Uterus (tissue), 4 donors: ENCODE results near the gene CCDC107. TPM values are rescaled to one million over a fixed set of nuclear protein-coding genes. Genes with fewer than 3 reads are reported as not detected.

Experiments used
- DNase-seq, 2 donors: peaks; one replicate each; pipeline ENCODE4 v3.0.0-alpha.2; 2019 to 2020
- H3K27ac ChIP-seq, 2 donors: fragments of 200-600 bp; sonication (generic); 1 replicate in 1 of 2; 2 replicates in 1 of 2; pipeline ENCODE4 v1.5.1; 2016 to 2018
- H3K27me3 ChIP-seq, 2 donors: fragments of 200-600 bp; sonication (generic); one replicate each; pipeline ENCODE4 v1.5.1; 2018 to 2019; ENCODE audit warnings: control low read depth in 1 of 2
- H3K36me3 ChIP-seq, 2 donors: fragments of 200-600 bp; sonication (generic); one replicate each; pipeline ENCODE4 v1.5.1; 2019; ENCODE audit warnings: control low read depth in 1 of 2
- H3K4me1 ChIP-seq, 2 donors: fragments of 200-600 bp; sonication (generic); one replicate each; pipeline ENCODE4 v1.5.1; 2018 to 2019; ENCODE audit warnings: control low read depth in 1 of 2
- H3K4me3 ChIP-seq, 2 donors: fragments of 200-600 bp; sonication (generic); 1 replicate in 1 of 2; 2 replicates in 1 of 2; pipeline ENCODE4 v1.5.1; 2018 to 2019; ENCODE audit warnings: mild to moderate bottlenecking in 1 of 2
- H3K9me3 ChIP-seq, 2 donors: fragments of 200-600 bp; sonication (generic); one replicate each; pipeline ENCODE4 v1.5.1; 2019; ENCODE audit warnings: control low read depth in 1 of 2
- POLR2A ChIP-seq, 2 donors: fragments of 450-650 bp; IDR thresholded peaks; one replicate each; pipeline ENCODE4 v1.6.1; 2016; ENCODE audit warnings: antibody characterized with exemption in 2 of 2, mild to moderate bottlenecking in 1 of 2, moderate library complexity in 1 of 2
- intact Hi-C: fragments of 100-400 bp; cut with DNase I; formaldehyde crosslinking; loops from one replicate; pipeline ENCODE4 v1.15.1; 2023; ENCODE audit warnings: low total_unique reads
- microRNA-seq: library from miRNA; unstranded; fragments of <30 nt; microRNA quantifications from one replicate; pipeline ENCODE4, GENCODE V29; 2016; ENCODE audit warnings: borderline microRNAs expressed, borderline replicate concordance
- small RNA-seq: library from RNA; depleted of rRNA; stranded (forward); fragments of <200 nt; gene quantifications from one replicate; pipeline ENCODE3, GENCODE V24; 2016
- total RNA-seq, 4 donors: library from RNA; depleted of rRNA in 3 of 4; stranded (reverse); fragments of >200 nt in 3 of 4; gene quantifications; one replicate each; pipeline versions ENCODE4 v1.1.0 to v1.2.4, GENCODE V29; 2014 to 2023
- TF ChIP-seq, protein P1 (sequence below), 4 experiments: fragments of 200-600 bp in 2 of 4; fragments of 450-650 bp in 2 of 4; sonication (generic) in 2 of 4; IDR thresholded peaks; one replicate each; pipeline ENCODE4 v1.5.1; 2016 to 2019; ENCODE audit warnings: antibody characterized with exemption in 4 of 4, mild to moderate bottlenecking in 2 of 4, moderate library complexity in 1 of 4
- donor health status: DM: yes; HTN: yes; CAD: no.

CCDC107 gene
- total RNA-seq, 4 donors from 2014 or later = 9.0 to 120 (median 32.1) TPM

DNA sequence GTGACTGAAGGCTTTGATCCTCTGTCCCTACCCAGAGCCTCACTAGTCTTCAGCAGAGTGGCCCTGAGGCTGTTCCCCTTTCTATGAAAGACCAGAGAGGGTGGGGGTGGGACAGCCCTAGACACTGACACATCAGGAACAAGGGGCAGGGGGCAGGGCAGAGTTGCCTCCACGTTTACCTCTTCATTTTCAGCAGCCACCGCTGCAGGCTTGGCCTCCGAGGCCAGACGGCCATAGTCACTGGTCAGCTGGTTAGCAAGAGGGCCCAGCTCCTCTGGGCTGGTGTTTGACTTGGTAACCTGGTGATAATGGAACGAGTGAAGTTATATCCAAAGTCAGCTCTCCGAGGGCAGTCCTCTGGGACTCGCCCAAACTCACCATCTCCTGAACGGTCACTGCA, 47.3 kb downstream of the CCDC107 start:
- TF ChIP-seq POLR2A (IDR thresholded peaks at IDR 0.05) = no peak
- TF ChIP-seq, protein P1, sequence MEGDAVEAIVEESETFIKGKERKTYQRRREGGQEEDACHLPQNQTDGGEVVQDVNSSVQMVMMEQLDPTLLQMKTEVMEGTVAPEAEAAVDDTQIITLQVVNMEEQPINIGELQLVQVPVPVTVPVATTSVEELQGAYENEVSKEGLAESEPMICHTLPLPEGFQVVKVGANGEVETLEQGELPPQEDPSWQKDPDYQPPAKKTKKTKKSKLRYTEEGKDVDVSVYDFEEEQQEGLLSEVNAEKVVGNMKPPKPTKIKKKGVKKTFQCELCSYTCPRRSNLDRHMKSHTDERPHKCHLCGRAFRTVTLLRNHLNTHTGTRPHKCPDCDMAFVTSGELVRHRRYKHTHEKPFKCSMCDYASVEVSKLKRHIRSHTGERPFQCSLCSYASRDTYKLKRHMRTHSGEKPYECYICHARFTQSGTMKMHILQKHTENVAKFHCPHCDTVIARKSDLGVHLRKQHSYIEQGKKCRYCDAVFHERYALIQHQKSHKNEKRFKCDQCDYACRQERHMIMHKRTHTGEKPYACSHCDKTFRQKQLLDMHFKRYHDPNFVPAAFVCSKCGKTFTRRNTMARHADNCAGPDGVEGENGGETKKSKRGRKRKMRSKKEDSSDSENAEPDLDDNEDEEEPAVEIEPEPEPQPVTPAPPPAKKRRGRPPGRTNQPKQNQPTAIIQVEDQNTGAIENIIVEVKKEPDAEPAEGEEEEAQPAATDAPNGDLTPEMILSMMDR (IDR thresholded peaks at IDR 0.05) = no peak
- no peaks in the 10 kb centered on the region for H3K36me3 ChIP-seq
- intact Hi-C loops = no loop called here
- H3K4me3 ChIP-seq = no peak overlapping the region
- H3K27me3 ChIP-seq = no peaks in the 10 kb centered on the region
- DNase-seq = no peak
- no peaks in the 10 kb centered on the region for H3K9me3 ChIP-seq
- no peak overlapping the region for H3K27ac ChIP-seq
- no peaks in the 10 kb centered on the region for H3K4me1 ChIP-seq

DNA sequence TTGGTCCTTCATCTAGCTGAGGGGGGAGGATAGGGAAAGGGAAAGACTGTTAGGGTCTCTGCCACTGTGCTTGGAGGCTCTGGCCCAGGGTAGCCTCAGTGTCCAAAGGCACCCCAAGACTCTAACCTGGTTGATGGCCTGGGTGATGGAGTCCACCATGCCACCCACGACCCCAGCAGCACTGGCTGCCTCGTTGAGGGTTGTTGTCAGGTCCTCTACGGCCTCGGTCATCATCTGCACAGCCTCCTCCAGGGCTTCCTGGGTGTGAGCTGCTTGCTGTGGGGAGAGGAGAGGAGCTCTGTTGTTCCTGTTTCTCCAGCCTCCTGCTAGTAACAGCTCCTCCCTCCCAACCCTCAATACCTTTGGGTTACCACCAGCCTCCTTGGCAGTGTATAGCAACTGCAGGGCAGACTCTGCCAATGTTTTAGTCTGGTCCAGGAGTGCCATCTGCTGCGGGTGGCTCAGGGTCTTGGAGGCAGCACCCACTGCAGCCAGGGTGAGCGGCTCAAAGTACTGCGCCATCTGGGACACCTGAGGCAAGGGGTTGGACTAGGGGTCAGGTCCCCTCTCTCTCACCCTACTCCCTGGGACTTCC, 47.8 kb downstream of the CCDC107 start:
- no peak for DNase-seq
- no peaks in the 10 kb centered on the region for H3K27me3 ChIP-seq
- H3K9me3 ChIP-seq = no peaks in the 10 kb centered on the region
- no peaks in the 10 kb centered on the region for H3K4me1 ChIP-seq
- intact Hi-C loops = no loop called here
- TF ChIP-seq, protein P1 (IDR thresholded peaks at IDR 0.05) = no peak
- TF ChIP-seq POLR2A (IDR thresholded peaks at IDR 0.05) = no peak
- no peak overlapping the region for H3K4me3 ChIP-seq
- H3K27ac ChIP-seq = no peak overlapping the region
- H3K36me3 ChIP-seq = no peaks in the 10 kb centered on the region

DNA sequence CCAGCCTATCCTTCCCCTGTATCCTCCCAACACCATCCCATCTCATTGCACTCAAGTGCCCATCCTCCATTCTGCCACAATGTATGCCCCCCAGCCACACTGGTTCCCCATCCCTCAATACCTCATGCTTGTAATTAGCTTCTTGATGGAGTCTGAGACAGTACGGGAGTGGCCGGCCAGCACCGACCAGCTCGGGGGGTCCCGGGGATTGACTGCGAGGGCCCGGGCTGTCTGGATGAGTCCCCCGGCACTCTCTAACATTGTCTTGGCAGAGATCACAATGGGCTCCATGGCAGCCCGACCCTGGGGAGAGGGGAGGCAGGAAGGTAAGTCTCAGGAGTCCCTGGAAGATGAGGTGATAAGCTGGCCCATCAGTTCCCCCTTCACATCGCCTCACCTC, 48.9 kb downstream of the CCDC107 start:
- no peak overlapping the region for H3K27ac ChIP-seq
- DNase-seq = no peak

DNA sequence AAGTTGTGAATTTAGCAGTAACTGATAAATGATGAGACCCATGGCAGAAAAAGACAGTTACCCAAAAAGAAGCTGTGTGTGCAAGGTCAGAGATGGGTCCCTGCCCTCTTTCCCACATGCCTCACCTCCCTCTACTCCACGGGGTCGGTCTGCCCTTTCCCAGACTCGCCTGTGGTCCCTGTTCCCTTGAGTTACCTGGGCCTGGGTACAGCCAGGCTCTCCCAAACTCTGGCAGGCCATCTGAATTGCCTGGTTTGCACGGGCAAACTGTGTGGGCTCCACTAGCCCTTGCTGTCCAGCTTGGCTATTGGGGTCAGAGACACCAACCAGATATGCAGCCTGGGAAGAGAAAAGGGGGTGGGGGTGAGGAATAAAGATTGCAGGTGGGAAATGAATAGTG, 50.1 kb downstream of the CCDC107 start:
- H3K27ac ChIP-seq = no peak overlapping the region

More for the DNA sequence above, 48.9 kb downstream of the CCDC107 start:
- Histone ChIP-seq H3K36me3 (no peaks in the 10 kb centered on the region), H3K9me3 (no peaks in the 10 kb centered on the region), H3K4me1 (no peaks in the 10 kb centered on the region), H3K27me3 (no peaks in the 10 kb centered on the region), H3K4me3 (no peak overlapping the region)
- intact Hi-C loops = no loop called here
- no peak for TF ChIP-seq POLR2A (IDR thresholded peaks at IDR 0.05)

DNA sequence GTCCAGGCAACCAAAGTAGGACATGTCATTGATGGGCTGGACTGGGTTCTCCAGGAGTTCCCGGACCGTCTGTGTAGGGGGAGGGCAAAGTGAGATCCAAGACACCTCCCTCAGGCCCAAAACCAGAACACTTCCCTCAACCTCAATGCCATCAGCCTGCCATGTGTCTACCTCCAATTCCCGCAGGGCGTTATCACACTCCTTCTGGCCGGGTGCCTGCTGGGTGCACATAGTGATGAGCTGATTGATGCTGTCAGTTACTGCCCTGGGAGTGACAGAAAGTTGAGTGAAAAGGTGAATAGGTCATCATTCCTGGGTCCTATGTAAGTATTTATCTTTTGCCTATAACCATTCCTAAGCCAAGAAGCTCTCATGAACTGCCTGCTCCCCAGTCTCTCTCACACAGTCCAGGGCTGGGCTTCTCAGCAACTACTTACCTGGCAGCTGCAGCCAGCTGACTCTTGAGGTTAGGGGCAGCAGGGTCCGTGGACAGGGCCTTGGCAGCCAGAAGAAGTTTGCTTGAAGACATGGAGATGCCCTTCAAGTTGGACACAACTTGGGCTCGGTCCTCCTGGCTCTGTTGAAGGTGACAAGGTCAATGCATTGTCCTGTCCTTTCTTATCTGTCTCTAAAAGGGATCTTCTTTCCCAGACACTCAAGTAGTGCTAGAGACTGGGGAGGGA, 52.9 kb downstream of the CCDC107 start:
- Histone ChIP-seq H3K27me3 (no peaks in the 10 kb centered on the region), H3K27ac (no peak overlapping the region), H3K4me3 (no peak overlapping the region), H3K9me3 (no peaks in the 10 kb centered on the region), H3K4me1 (no peaks in the 10 kb centered on the region), H3K36me3 (no peaks in the 10 kb centered on the region)
- no peak for DNase-seq
- no peak for TF ChIP-seq POLR2A (IDR thresholded peaks at IDR 0.05)
- TF ChIP-seq, protein P1 (IDR thresholded peaks at IDR 0.05) = no peak
- intact Hi-C loops = no loop called here

More for the DNA sequence above, 50.1 kb downstream of the CCDC107 start:
- Histone ChIP-seq H3K4me1 (no peaks in the 10 kb centered on the region), H3K4me3 (no peak overlapping the region), H3K36me3 (no peaks in the 10 kb centered on the region), H3K27me3 (no peaks in the 10 kb centered on the region), H3K9me3 (no peaks in the 10 kb centered on the region)
- TF ChIP-seq POLR2A (IDR thresholded peaks at IDR 0.05) = no peak
- TF ChIP-seq, protein P1 (IDR thresholded peaks at IDR 0.05) = no peak
- DNase-seq = no peak
- intact Hi-C loops = no loop called here

Small RNAs within 50 kb of the gene (microRNA-seq; reads per million reads assigned to microRNA genes)
- not detected for gene MIR6852

Small RNAs within 50 kb of the gene (small RNA-seq; reads per million reads assigned to genes)
- not detected for gene RMRP
- gene RN7SL22P = not detected

Other genes with a start within 250 kb of the CCDC107 start
- 10 to 100 TPM in 3 of 4 donors, 1 to 10 TPM in 1; 10.0 to 60.2 (median 16.8) TPM for gene RUSC2, start 168.2 kb upstream of the CCDC107 start, total RNA-seq
- 10 to 100 TPM in 3 of 4 donors, 1 to 10 TPM in 1; 2.0 to 59.7 (median 15.5) TPM for gene TESK1, start 53.0 kb upstream of the CCDC107 start, total RNA-seq
- 1 to 10 TPM in 2 of 4 donors, not detected in 2; 2.8 to 3.0 TPM for gene CD72, start 39.9 kb upstream of the CCDC107 start, total RNA-seq
- gene SIT1, start 7.4 kb upstream of the CCDC107 start, total RNA-seq = under 1 TPM in 2 of 4 donors, not detected in 2; 0.21 to 0.51 TPM
- gene RMRP, start 273 bp upstream of the CCDC107 start, total RNA-seq = over 10,000 TPM in 2 of 4 donors, 1,000 to 10,000 TPM in 2; 2,632 to 57,722 (median 9,015) TPM
- 1 to 10 TPM in 3 of 4 donors, not detected in 1; 1.5 to 3.6 (median 2.4) TPM for gene ARHGEF39, start 6.9 kb downstream of the CCDC107 start, total RNA-seq
- gene CA9, start 15.6 kb downstream of the CCDC107 start, total RNA-seq = under 1 TPM in 1 of 4 donors, not detected in 3; 0.14 TPM
- gene TPM2, start 31.6 kb downstream of the CCDC107 start, total RNA-seq = 1,000 to 10,000 TPM in 2 of 4 donors, 100 to 1,000 TPM in 2; 491 to 2,682 (median 829) TPM
- gene TLN1, start 73.9 kb downstream of the CCDC107 start, total RNA-seq = 100 to 1,000 TPM; 202 to 540 (median 281) TPM
- gene CREB3, start 74.4 kb downstream of the CCDC107 start, total RNA-seq = 100 to 1,000 TPM in 1 of 4 donors, 10 to 100 TPM in 3; 30.5 to 105 (median 47.2) TPM
- 100 to 1,000 TPM in 1 of 4 donors, 10 to 100 TPM in 3; 26.9 to 104 (median 42.1) TPM for gene GBA2, start 90.9 kb downstream of the CCDC107 start, total RNA-seq
- gene RGP1, start 91.0 kb downstream of the CCDC107 start, total RNA-seq = 10 to 100 TPM in 2 of 4 donors, 1 to 10 TPM in 2; 2.0 to 38.1 (median 10.3) TPM
- not detected for gene MSMP, start 96.0 kb downstream of the CCDC107 start, total RNA-seq
- 10 to 100 TPM in 3 of 4 donors, 1 to 10 TPM in 1; 3.8 to 70.4 (median 31.7) TPM for gene NPR2, start 133.3 kb downstream of the CCDC107 start, total RNA-seq
- 1 to 10 TPM in 2 of 4 donors, under 1 TPM in 1, not detected in 1; 0.26 to 6.0 (median 4.0) TPM for gene SPAG8, start 154.0 kb downstream of the CCDC107 start, total RNA-seq
- 10 to 100 TPM in 3 of 4 donors, not detected in 1; 11.3 to 38.2 (median 31.5) TPM for gene HINT2, start 156.8 kb downstream of the CCDC107 start, total RNA-seq
- gene FAM221B, start 170.4 kb downstream of the CCDC107 start, total RNA-seq = not detected
- gene TMEM8B, start 170.9 kb downstream of the CCDC107 start, total RNA-seq = 10 to 100 TPM in 3 of 4 donors, 1 to 10 TPM in 1; 6.7 to 43.3 (median 14.6) TPM
- not detected for gene OR13J1, start 212.1 kb downstream of the CCDC107 start, total RNA-seq
- 10 to 100 TPM in 1 of 4 donors, 1 to 10 TPM in 1, under 1 TPM in 1, not detected in 1; 0.59 to 10.1 (median 1.4) TPM for gene HRCT1, start 247.9 kb downstream of the CCDC107 start, total RNA-seq